HEK293T (cell line): ENCODE data around the gene KLK1.

Experiments
- CTCF ChIA-PET: fragments of 350-600 bp; formaldehyde crosslinking; extraction: SDS; loops from one replicate; lab custom pipeline; 2021; ENCODE audit warnings: antibody characterized with exemption, inconsistent platforms; lab: Yijun Ruan, JAX
- POLR2A ChIA-PET: fragments of 350-600 bp; formaldehyde crosslinking; extraction: SDS; loops from one replicate; lab custom pipeline; 2020; ENCODE audit warnings: antibody characterized with exemption, inconsistent platforms; lab: Yijun Ruan, JAX
- DNase-seq: peaks from one replicate; pipeline ENCODE4 v3.0.0; 2012; ENCODE audit warnings: mixed read lengths; ENCODE audit errors: extremely low spot score
- ARNT ChIP-seq: fragments of 450-650 bp; IDR thresholded peaks from 2 replicates; pipeline ENCODE4 v1.6.1; 2017; ENCODE audit warnings: mild to moderate bottlenecking
- BHLHE40 ChIP-seq: fragments of 450-650 bp; IDR thresholded peaks from 2 replicates; pipeline ENCODE4 v1.6.1; 2016; ENCODE audit warnings: mild to moderate bottlenecking, moderate library complexity, borderline replicate concordance
- CTBP1 ChIP-seq: fragments of 450-650 bp; IDR thresholded peaks from 2 replicates; pipeline ENCODE4 v1.6.1; 2016; ENCODE audit warnings: borderline replicate concordance
- ELF4 ChIP-seq: fragments of 450-650 bp; IDR thresholded peaks from 2 replicates; pipeline ENCODE4 v1.6.1; 2017; ENCODE audit warnings: antibody characterized with exemption
- FOXA1 ChIP-seq: fragments of 450-650 bp; IDR thresholded peaks from 2 replicates; pipeline ENCODE4 v1.6.1; 2016; ENCODE audit warnings: mild to moderate bottlenecking
- FOXK2 ChIP-seq: fragments of 450-650 bp; IDR thresholded peaks from 2 replicates; pipeline ENCODE4 v1.6.1; 2016; ENCODE audit warnings: mild to moderate bottlenecking
- FOXM1 ChIP-seq: fragments of 450-650 bp; IDR thresholded peaks from 2 replicates; pipeline ENCODE4 v1.6.1; 2017; ENCODE audit warnings: mild to moderate bottlenecking, borderline replicate concordance
- HDGF ChIP-seq: fragments of 450-650 bp; IDR thresholded peaks from 2 replicates; pipeline ENCODE4 v1.6.1; 2017; ENCODE audit warnings: antibody characterized with exemption, borderline replicate concordance
- L3MBTL2 ChIP-seq: fragments of 450-650 bp; conservative IDR thresholded peaks from 2 replicates; pipeline ENCODE4 v1.6.1; 2016; ENCODE audit warnings: mild to moderate bottlenecking
- LEF1 ChIP-seq: fragments of 450-650 bp; IDR thresholded peaks from 2 replicates; pipeline ENCODE4 v1.6.1; 2017; ENCODE audit warnings: mild to moderate bottlenecking, borderline replicate concordance
- NFRKB ChIP-seq: fragments of 450-650 bp; IDR thresholded peaks from 2 replicates; pipeline ENCODE4 v1.6.1; 2016; ENCODE audit warnings: mild to moderate bottlenecking, moderate library complexity
- PKNOX1 ChIP-seq: fragments of 450-650 bp; IDR thresholded peaks from 2 replicates; pipeline ENCODE4 v1.6.1; 2016
- SP1 ChIP-seq: fragments of 450-650 bp; IDR thresholded peaks from 2 replicates; pipeline ENCODE4 v1.6.1; 2017
- SUZ12 ChIP-seq: fragments of 450-650 bp; IDR thresholded peaks from 2 replicates; pipeline ENCODE4 v1.6.1; 2016; ENCODE audit warnings: mild to moderate bottlenecking
- TARDBP ChIP-seq: fragments of 450-650 bp; IDR thresholded peaks from 2 replicates; pipeline ENCODE4 v1.6.1; 2016
- ZNF384 ChIP-seq: fragments of 450-650 bp; IDR thresholded peaks from 2 replicates; pipeline ENCODE4 v1.6.1; 2016

KLK1 gene

DNA sequence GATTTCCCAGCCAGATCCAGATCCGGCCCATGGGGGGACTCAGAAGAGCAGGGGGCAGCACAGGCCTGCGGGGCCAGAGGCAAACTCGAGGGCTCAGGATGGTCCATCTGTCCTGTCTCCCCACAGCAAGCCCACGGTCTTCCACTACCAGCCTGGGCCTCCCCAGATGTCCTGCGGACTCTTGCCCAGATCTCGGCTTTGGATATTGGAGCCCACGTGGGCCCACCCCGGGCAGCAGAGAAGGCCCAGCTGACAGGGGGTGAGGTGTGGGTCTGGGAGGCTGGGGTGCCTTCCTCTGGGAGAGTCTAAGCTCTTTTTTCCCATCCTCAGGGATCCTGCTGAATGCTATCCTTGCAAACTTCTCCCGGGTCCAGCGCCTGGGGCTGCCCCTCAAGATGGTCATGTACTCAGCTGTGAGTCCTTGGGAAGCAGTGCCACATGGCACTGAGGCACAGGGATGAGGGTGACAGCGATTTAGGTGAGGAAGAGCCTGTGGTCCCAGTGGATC is 30.0 kb downstream of the KLK1 start:
- peak; percentile 18; the same call in 1 of the 2 replicates for TF ChIP-seq ELF4
- no peak for TF ChIP-seq SUZ12
- DNase-seq: no peak
- CTCF ChIA-PET: no interaction called here
- POLR2A ChIA-PET: interaction anchor here (4.8 kb wide), 1 partner anchor 11 kb away, joined by 46 read pairs; no protein-coding TSS in a partner anchor

DNA sequence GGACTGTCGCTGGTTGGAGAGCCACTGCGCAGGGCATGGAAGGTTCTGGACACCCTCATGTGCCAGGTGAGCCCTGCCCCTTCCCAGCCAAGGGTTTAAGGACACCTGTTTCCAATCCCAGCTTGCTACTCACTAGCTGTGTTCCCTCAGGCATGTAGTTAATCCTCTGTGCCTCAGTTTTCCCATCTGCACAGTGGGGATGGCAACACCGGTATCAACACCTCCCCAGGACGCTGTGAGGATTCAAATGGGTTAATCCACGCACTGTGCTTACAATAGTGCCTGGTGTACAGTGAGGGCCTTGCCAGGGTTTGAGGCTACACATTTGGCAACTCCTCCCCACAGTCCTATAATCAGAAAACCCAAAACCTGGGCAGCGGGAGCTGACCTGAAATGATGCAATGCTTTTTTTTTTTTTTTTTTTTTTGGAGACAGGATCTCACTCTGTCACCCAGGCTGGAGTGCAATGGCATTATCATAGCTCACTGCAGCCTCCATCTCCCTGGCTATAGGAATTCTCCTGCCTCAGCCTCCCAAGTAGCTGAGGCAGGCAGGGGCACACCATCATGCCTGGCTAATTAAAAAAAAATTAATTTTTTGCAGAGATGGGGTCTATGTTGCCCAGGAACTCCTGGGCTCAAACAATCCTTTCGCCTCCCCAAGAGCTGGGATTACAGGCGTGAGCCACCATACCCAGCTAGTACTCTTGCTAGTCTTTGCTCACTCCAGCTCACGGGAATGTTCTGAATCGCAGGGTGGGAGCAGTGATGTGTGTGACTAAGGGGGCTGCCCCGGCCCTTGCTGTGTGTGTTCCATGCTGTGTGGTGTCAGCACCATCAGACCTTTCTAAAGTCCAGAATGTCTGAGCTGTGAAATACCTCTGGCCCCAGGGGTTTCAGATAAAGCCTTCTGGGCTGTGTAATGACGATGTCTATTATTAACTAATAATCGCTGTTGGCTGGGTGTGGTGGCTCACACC is 31.0 kb downstream of the KLK1 start:
- DNase-seq: no peak
- TF ChIP-seq ELF4 (no peak), ZNF384 (peak; percentile 78)
- CTCF ChIA-PET: interaction anchor here (0.7 kb wide), 2 partner anchors 84 to 89 kb away, joined by 3 read pairs; no protein-coding TSS in a partner anchor
- POLR2A ChIA-PET: interaction anchor here (4.8 kb wide), 1 partner anchor 12 kb away, joined by 46 read pairs; no protein-coding TSS in a partner anchor

DNA sequence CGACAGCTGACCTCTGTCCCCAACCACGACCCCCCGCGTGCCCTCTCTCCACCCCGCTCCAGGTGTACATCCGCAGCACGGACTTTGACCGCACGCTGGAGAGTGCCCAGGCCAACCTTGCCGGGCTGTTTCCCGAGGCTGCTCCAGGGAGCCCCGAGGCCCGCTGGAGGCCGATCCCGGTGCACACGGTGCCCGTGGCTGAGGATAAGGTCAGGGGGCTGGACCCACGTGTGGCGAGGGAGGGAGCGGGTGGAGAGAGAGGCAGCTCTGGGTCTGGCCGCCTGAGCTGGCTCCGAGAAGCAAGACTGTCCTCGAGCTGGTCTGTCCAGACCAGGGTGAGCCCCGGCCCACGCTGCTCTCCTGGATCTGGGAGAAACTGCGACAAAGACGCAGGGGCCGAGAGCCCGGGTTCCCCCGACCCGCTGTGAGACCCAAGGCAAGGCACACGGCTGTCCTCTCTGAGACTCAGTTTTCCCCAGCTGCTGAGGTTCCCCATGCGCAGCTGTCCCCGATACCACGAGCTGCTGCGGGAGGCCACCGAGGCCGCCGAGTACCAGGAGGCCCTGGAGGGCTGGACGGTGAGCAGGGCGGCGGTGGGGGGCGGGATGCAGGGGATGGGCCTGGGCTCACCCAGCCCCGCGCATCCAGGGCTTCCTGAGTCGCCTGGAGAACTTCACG is 31.9 kb downstream of the KLK1 start:
- TF ChIP-seq HDGF: no peak
- no peak for TF ChIP-seq L3MBTL2
- TF ChIP-seq TARDBP: no peak
- no peak for TF ChIP-seq SUZ12
- no peak for TF ChIP-seq FOXM1
- TF ChIP-seq BHLHE40: no peak
- no peak for TF ChIP-seq FOXK2
- no peak for TF ChIP-seq ARNT
- TF ChIP-seq ZNF384: no peak
- no peak for TF ChIP-seq NFRKB
- TF ChIP-seq LEF1: no peak
- TF ChIP-seq CTBP1: no peak
- no peak for TF ChIP-seq PKNOX1
- ChIA-PET POLR2A (no interaction called here), CTCF (no interaction called here)
- DNase-seq: no peak

GRCh38 chr19:50790922-50791467 is 32.6 kb downstream of the KLK1 start:
- CTCF ChIA-PET: interaction anchor here (1.4 kb wide), 1 partner anchor 131 kb away, joined by 3 read pairs; no protein-coding TSS in a partner anchor
- POLR2A ChIA-PET: no interaction called here
- TF ChIP-seq L3MBTL2: 0 out of 2 replicates have a peak, but pooled peaks have one; percentile 9
- no peak for TF ChIP-seq NFRKB
- 0 out of 2 replicates have a peak, but pooled peaks have one; percentile 21 for TF ChIP-seq ELF4
- no peak for TF ChIP-seq SP1
- no peak for DNase-seq

GRCh38 chr19:50790396-50790795 is 33.2 kb downstream of the KLK1 start, which contains the start of gene ACP4:
ACP4 (plus strand) TSS chr19:50790415; CDS start chr19:50790415, 0 bp downstream.
- DNase-seq: no peak
- TF ChIP-seq TARDBP (no peak), FOXA1 (no peak), FOXM1 (no peak), ZNF384 (no peak), SP1 (no peak), ELF4 (no peak), LEF1 (no peak), HDGF (no peak), L3MBTL2 (no peak), BHLHE40 (no peak), FOXK2 (no peak), CTBP1 (no peak), NFRKB (no peak), SUZ12 (no peak), ARNT (no peak)
- ChIA-PET CTCF (interaction anchor here (1.4 kb wide), 1 partner anchor 132 kb away, joined by 3 read pairs; no protein-coding TSS in a partner anchor), POLR2A (no interaction called here)

GRCh38 chr19:50785329-50785728 is 38.3 kb downstream of the KLK1 start:
- no peak for TF ChIP-seq LEF1
- no peak for TF ChIP-seq CTBP1
- TF ChIP-seq FOXA1: no peak
- TF ChIP-seq ARNT: no peak
- no peak for TF ChIP-seq BHLHE40
- no peak for TF ChIP-seq SP1
- TF ChIP-seq ELF4: no peak
- TF ChIP-seq FOXK2: no peak
- no peak for TF ChIP-seq NFRKB
- TF ChIP-seq SUZ12: no peak
- no peak for TF ChIP-seq TARDBP
- no peak for TF ChIP-seq FOXM1
- no peak for TF ChIP-seq L3MBTL2
- no peak for TF ChIP-seq HDGF
- TF ChIP-seq ZNF384: no peak
- no peak for TF ChIP-seq PKNOX1
- DNase-seq: no peak
- POLR2A ChIA-PET: no interaction called here
- CTCF ChIA-PET: interaction anchor here (0.9 kb wide), 1 partner anchor 11 kb away, joined by 3 read pairs; no protein-coding TSS in a partner anchor
